Nephron progenitor cell (in vitro differentiated cells): ENCODE data around the gene GRIK4.
A peak's percentile ranks its signal among the peaks of the same experiment; 100 is the strongest.
"Not testable (repeated sequence)": the region's sequence is repeated elsewhere in the genome, so short reads cannot be mapped to it uniquely, and the experiment has no call there.

ENCODE experiments used
- DNase-seq: peaks from one replicate; pipeline ENCODE4 v3.0.0; 2021
- H3K27ac Mint-ChIP-seq: 2 replicates; pipeline ENCODE4 v1.8.0; 2021; ENCODE audit warnings: mild to moderate bottlenecking, moderate library complexity, mixed read lengths
- H3K27me3 Mint-ChIP-seq: 2 replicates; pipeline ENCODE4 v1.8.0; 2021; ENCODE audit warnings: mild to moderate bottlenecking, low read depth, mixed read lengths; ENCODE audit not compliant: poor library complexity
- H3K36me3 Mint-ChIP-seq: 2 replicates; pipeline ENCODE4 v1.8.0; 2021; ENCODE audit warnings: low read depth, mixed read lengths
- H3K4me1 Mint-ChIP-seq: 2 replicates; pipeline ENCODE4 v1.8.0; 2021; ENCODE audit warnings: mixed read lengths
- H3K4me3 Mint-ChIP-seq: 2 replicates; pipeline ENCODE4 v1.8.0; 2021; ENCODE audit warnings: mild to moderate bottlenecking, moderate library complexity, mixed read lengths
- H3K9me3 Mint-ChIP-seq: 2 replicates; pipeline ENCODE4 v1.8.0; 2021; ENCODE audit warnings: mild to moderate bottlenecking, moderate library complexity, mixed read lengths
- TF ChIP-seq, protein P1 (sequence below): fragments of 200-600 bp; sonication (generic); IDR thresholded peaks from 2 replicates; pipeline ENCODE4 v1.5.0; 2021; ENCODE audit warnings: antibody characterized with exemption

Gene GRIK4

DNA sequence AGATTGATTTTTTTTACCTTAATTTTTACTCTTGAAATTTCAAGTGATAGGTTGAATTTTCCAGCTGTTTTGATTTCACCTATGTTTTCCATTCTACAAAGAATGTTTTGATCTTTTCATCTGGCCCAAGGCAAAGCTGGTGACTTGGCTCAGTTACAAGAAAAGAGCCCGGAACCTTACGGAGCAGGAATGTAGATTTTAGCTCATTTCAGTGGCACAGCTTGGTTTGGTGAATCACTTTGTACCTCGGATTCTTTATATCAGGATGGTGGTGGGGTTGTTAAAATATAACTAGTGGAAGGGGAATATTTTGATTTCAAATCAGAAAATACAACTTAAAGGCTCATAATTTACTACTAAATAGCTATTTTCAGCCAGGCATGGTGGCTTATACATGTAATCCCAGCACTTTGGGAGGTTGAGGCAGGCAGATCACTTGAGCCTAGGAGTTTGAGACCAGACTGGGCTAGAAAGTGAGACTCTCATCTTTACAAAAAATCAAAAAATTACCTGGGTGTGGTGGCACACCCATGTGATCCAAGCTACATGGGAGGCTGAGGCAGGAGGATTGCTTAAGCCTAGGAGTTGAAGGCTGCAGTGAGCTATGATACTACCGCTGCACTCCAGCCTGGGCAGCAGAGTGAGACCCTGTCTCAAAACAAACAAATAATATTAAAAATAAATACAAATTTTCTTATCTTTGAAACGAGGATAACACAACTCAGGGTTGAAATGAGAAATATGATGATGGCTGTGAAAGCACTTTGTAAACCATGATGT, 9.4 kb upstream of the GRIK4 start:
- TF ChIP-seq, protein P1, sequence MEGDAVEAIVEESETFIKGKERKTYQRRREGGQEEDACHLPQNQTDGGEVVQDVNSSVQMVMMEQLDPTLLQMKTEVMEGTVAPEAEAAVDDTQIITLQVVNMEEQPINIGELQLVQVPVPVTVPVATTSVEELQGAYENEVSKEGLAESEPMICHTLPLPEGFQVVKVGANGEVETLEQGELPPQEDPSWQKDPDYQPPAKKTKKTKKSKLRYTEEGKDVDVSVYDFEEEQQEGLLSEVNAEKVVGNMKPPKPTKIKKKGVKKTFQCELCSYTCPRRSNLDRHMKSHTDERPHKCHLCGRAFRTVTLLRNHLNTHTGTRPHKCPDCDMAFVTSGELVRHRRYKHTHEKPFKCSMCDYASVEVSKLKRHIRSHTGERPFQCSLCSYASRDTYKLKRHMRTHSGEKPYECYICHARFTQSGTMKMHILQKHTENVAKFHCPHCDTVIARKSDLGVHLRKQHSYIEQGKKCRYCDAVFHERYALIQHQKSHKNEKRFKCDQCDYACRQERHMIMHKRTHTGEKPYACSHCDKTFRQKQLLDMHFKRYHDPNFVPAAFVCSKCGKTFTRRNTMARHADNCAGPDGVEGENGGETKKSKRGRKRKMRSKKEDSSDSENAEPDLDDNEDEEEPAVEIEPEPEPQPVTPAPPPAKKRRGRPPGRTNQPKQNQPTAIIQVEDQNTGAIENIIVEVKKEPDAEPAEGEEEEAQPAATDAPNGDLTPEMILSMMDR, result no peak
- Mint-ChIP-seq H3K27me3 (peaks cover 34% of the 10 kb centered on the region), H3K36me3 (no peaks in the 10 kb centered on the region), H3K4me3 (no peak overlapping the region), H3K27ac (no peak overlapping the region), H3K4me1 (peaks cover 18% of the 10 kb centered on the region), H3K9me3 (no peaks in the 10 kb centered on the region)
- no peak for DNase-seq

DNA sequence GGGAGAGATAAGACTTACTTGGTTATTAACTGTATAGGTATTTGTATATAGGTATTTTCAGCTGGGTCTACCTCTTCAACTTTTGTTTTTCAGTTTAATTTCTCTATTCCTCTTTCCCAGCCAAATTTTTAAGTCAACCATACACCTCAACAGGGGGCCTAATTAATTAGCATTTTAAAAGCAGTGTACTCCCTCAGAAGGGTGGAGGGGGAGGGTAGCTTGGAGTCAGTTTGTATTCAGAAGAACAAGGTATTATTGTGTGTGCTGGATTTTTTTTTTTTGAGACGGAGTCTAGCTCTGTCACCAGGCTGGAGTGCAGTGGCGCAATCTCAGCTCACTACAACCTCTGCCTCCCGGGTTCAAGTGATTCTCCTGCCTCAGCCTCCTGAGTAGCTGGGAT, 8.0 kb upstream of the GRIK4 start:
- H3K9me3 Mint-ChIP-seq, DNase-seq, H3K36me3 Mint-ChIP-seq, H3K4me3 Mint-ChIP-seq, H3K27ac Mint-ChIP-seq: not testable (repeated sequence)
- Mint-ChIP-seq H3K4me1 (peaks cover 18% of the 10 kb centered on the region), H3K27me3 (peaks cover 47% of the 10 kb centered on the region)

DNA sequence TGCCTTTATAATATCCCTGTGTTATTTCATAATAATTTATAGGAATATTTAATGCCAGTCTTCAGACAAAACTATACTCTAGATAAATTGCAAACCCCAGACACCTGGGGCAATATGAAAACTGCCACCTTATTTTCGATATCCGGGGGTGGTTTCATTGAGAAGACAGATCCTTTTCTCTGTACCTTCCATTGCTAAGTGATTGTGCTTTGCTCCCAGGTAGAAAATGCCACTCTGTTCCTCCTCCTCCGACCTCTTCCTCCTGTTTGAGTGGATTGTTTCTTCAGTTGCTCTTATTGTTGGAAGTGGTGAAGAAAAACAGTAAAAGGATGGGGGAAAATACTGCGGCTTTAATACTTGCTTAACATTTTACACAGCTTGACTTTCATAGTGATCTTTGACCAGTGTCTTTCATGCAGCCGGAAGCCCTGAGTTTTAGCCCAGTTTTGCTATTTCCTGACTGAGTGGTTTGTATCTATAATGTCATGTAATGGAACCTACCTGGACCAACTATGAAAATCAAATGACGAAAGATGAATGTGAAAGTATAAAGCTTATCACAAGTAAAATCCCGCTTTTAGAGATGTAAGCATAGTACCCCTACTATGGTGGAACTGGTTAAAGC, 5.6 kb upstream of the GRIK4 start:
- Mint-ChIP-seq H3K4me1 (peaks cover 6% of the 10 kb centered on the region), H3K9me3 (no peaks in the 10 kb centered on the region), H3K4me3 (no peak overlapping the region), H3K27me3 (peaks cover 61% of the 10 kb centered on the region), H3K36me3 (no peaks in the 10 kb centered on the region), H3K27ac (no peak overlapping the region)
- TF ChIP-seq, protein P1, result no peak
- DNase-seq, result no peak

DNA sequence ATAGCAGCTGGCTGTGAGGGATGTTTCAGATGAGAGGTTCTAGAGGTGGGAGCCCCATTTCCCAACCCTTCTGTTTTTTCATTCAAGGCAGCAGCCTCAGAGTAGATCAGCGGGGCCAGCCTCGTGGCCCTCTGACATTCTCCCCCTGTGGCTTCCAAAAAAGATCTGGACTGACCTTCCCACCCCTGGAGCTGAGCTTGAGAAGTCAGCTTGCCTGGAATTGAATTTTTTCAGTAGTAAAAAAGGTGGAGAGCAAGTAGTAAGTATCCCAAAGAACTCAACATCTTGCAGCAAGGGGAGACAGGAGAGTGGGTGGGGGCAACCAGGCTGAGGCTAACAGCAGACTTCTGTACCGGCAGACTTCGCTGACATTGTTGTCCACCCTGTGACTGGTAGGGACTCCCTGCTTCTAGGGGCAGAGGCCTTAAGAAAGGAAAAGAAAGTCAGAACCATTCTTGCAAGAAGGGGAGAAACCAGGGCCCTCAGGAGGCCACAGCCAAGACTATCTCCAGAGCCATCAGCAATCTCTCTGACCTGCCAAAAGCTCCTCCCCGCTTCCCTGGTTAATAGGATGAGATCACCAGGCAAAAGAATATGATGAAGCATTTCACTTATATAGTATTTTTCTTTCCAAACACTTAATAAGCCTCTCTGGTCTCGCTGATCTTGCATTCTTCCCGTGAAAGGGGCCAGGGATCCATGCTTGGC, 2.0 kb upstream of the GRIK4 start:
- no peaks in the 10 kb centered on the region for H3K4me1 Mint-ChIP-seq
- H3K27ac Mint-ChIP-seq, result no peak overlapping the region
- H3K36me3 Mint-ChIP-seq, result no peaks in the 10 kb centered on the region
- DNase-seq, result no peak
- TF ChIP-seq, protein P1, result no peak
- H3K4me3 Mint-ChIP-seq, result no peak overlapping the region
- no peaks in the 10 kb centered on the region for H3K9me3 Mint-ChIP-seq
- H3K27me3 Mint-ChIP-seq, result peaks cover 78% of the 10 kb centered on the region

DNA sequence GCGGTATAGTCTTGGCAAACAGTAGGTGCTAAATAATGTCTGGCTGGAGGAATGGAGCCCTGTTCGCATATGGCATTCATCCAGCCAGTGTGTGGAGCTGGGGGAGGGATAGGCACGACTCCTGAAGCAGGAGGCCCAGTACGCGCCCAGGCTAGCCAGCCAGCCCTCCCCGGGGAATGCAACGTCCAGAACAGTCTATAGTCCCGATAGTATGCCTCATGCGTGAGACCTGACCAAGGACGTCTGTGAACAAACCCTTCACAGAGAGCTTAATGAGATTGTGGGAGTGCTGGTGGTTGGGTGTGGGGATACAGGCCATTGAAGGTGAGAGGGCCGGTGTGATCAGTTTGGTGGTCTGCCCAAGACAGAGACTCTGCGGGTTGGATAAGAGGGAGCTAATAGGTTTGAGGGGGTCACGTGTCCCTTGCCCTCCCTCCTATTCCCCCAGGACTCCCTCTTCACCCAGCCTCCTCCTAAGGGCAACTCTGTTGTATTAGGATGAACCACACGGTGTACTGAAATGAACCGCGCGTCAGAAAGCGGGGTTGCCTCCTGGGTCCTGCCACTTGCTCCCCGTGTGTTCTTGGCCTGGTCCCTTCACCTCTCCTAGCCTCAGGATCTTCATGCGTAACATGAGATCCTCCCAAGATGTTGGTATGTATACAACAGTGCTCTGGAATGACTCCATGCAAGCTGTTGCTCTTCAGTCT, 987 bp upstream of the GRIK4 start:
- Mint-ChIP-seq H3K9me3 (no peaks in the 10 kb centered on the region), H3K27ac (no peak overlapping the region), H3K27me3 (peaks cover 84% of the 10 kb centered on the region), H3K36me3 (no peaks in the 10 kb centered on the region), H3K4me3 (peak overlapping the region; percentile 63), H3K4me1 (no peaks in the 10 kb centered on the region)
- TF ChIP-seq, protein P1, result no peak
- no peak for DNase-seq
